Duodenal mucosa (tissue), 2 donors: ENCODE data around the gene CEP72.
"Not testable (repeated sequence)": the region's sequence is repeated elsewhere in the genome, so short reads cannot be mapped to it uniquely, and the experiment has no call there.

ENCODE experiments used
- H3K27ac ChIP-seq: one replicate; pipeline ENCODE4 v1.7.0; 2013; ENCODE audit warnings: low read depth, low read length
- H3K27me3 ChIP-seq, 2 donors: one replicate each; pipeline ENCODE4 v1.7.0; 2013; ENCODE audit warnings: low read length in 2 of 2, control low read depth in 1 of 2; ENCODE audit not compliant: insufficient read depth in 2 of 2, control insufficient read depth in 1 of 2
- H3K36me3 ChIP-seq, 2 donors: one replicate each; pipeline ENCODE4 v1.7.0; 2013; ENCODE audit warnings: low read length in 2 of 2, control low read depth in 1 of 2; ENCODE audit not compliant: insufficient read depth in 2 of 2, control insufficient read depth in 1 of 2
- H3K4me1 ChIP-seq, 2 donors: one replicate each; pipeline ENCODE4 v1.7.0; 2013; ENCODE audit warnings: low read length in 2 of 2, control low read depth in 1 of 2; ENCODE audit not compliant: insufficient read depth in 2 of 2, control insufficient read depth in 1 of 2
- H3K4me3 ChIP-seq, 2 donors: one replicate each; pipeline ENCODE4 v1.7.0; 2013; ENCODE audit warnings: low read length in 2 of 2, low read depth in 1 of 2
- H3K9ac ChIP-seq, 2 donors: one replicate each; pipeline ENCODE4 v1.7.0; 2013; ENCODE audit warnings: low read length in 2 of 2, low read depth in 1 of 2
- H3K9me3 ChIP-seq, 2 donors: one replicate each; pipeline ENCODE4 v1.7.0; 2013; ENCODE audit warnings: low read length in 2 of 2, control low read depth in 1 of 2; ENCODE audit not compliant: control insufficient read depth in 1 of 2

CEP72 gene

GRCh38 chr5:675871-676698 is 63.9 kb downstream of the CEP72 start:
- no peak overlapping the region for H3K9ac ChIP-seq
- H3K4me3 ChIP-seq, result no peak overlapping the region
- no peaks in the 10 kb centered on the region for H3K9me3 ChIP-seq
- peaks cover 24 to 34% of the 10 kb centered on the region in 2 donors for H3K4me1 ChIP-seq
- H3K27me3 ChIP-seq, result no peaks in the 10 kb centered on the region
- H3K36me3 ChIP-seq, result peaks cover 0 to 5% of the 10 kb centered on the region in 2 donors
- no peak overlapping the region for H3K27ac ChIP-seq

GRCh38 chr5:676699-677076 is 64.5 kb downstream of the CEP72 start:
- no peak overlapping the region for H3K27ac ChIP-seq
- peaks cover 0 to 5% of the 10 kb centered on the region in 2 donors for H3K36me3 ChIP-seq
- no peaks in the 10 kb centered on the region for H3K9me3 ChIP-seq
- no peaks in the 10 kb centered on the region for H3K27me3 ChIP-seq
- peaks cover 21 to 29% of the 10 kb centered on the region in 2 donors for H3K4me1 ChIP-seq
- H3K9ac ChIP-seq, result no peak overlapping the region
- no peak overlapping the region for H3K4me3 ChIP-seq

- H3K9ac ChIP-seq, result no peak overlapping the region
These were observed 65.3 kb downstream of the CEP72 start for GRCh38 chr5:677131-678101.

DNA sequence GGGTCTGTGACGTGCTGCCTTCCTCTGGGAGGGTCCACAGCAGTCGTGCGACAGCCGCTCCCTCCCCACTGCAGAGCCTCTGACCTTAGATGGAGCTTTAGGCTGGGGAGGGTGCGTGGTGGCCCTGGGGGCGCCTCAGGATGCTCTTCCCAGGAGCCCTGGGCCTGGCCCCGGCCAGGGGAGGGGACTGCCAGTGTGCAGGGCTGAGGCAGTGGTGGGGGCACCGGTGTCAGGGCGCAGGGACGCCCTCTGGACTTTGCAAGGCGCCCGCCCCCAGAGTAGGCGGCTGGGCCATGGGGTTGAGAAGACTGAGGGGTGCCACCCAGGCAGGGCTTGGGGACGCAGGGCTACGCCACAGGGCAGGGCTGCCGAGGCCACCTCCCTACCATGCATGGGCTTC is 66.4 kb downstream of the CEP72 start:
- H3K4me3 ChIP-seq, H3K27ac ChIP-seq, H3K9me3 ChIP-seq, H3K27me3 ChIP-seq, H3K9ac ChIP-seq, H3K36me3 ChIP-seq: not testable (repeated sequence)
- H3K4me1 ChIP-seq, result peaks cover 3 to 11% of the 10 kb centered on the region in 2 donors

More at GRCh38 chr5:677131-678101, 65.3 kb downstream of the CEP72 start:
- H3K27me3 ChIP-seq, result no peaks in the 10 kb centered on the region
- H3K4me3 ChIP-seq, result no peak overlapping the region
- no peaks in the 10 kb centered on the region for H3K9me3 ChIP-seq
- peaks cover 0 to 5% of the 10 kb centered on the region in 2 donors for H3K36me3 ChIP-seq
- H3K4me1 ChIP-seq, result peaks cover 14 to 22% of the 10 kb centered on the region in 2 donors
- no peak overlapping the region for H3K27ac ChIP-seq

DNA sequence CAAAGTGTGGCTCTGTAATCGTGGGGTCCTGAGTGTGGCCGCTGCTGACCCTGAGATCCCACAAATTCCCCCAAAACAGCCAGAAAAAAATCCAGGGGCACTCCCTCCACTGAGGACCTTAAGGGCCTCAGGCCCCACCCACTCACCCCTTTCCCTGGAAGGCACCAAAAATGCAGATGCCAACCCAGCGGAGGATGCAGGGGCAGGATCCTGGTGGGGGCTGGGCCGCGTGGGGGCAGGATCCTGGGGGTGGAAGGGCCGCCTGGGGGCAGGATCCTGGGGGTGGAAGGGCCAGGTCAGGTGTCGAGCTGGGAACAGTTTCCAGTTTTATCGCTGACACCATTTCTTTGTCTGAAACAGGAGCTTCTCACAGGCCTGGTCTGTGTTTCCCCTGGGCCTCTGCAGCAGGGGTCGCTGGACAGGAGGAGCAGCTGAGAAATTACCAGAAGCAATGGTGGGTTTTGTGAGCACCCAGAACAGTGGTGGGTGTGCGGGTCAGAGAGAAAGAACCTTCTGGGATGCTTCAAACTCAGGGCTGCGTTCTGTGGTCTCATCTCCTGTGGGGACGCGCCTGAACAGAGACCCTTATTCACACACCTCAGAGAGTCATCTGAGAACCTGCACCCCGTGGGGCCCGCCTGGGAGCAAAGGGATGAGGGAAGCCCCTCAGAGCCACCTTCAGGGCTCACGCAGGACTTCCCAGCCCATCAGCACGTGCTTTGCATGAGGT is 67.2 kb downstream of the CEP72 start:
- H3K9me3 ChIP-seq, H3K27me3 ChIP-seq, H3K9ac ChIP-seq, H3K4me3 ChIP-seq, H3K4me1 ChIP-seq, H3K36me3 ChIP-seq, H3K27ac ChIP-seq: not testable (repeated sequence)

- not testable (repeated sequence) for H3K27me3 ChIP-seq, H3K9ac ChIP-seq, H3K9me3 ChIP-seq
These were observed 68.1 kb downstream of the CEP72 start for GRCh38 chr5:680118-680795.

DNA sequence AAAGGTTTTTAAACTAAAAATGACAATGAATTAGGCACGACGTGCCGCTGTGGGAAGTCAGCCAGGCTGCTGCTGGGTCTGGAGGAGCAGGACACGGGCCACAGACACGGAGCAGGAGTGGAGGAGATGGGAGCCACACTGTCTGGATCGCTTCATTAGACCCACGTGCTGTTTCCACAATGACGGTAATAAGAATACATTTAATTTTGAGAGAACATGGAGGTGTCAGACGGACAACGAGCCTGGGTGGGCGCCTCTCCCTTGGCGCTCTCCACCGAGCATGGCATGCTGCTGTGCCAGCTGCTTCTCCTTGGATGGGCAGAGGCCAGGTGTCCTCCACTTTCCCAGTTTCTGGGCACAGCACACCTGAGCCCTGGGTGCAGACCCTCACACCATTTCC is 68.7 kb downstream of the CEP72 start:
- H3K27me3 ChIP-seq, H3K36me3 ChIP-seq, H3K4me1 ChIP-seq, H3K9ac ChIP-seq, H3K27ac ChIP-seq, H3K9me3 ChIP-seq, H3K4me3 ChIP-seq: not testable (repeated sequence)

More at GRCh38 chr5:680118-680795, 68.1 kb downstream of the CEP72 start:
- not testable (repeated sequence) for H3K4me3 ChIP-seq, H3K4me1 ChIP-seq, H3K27ac ChIP-seq, H3K36me3 ChIP-seq

DNA sequence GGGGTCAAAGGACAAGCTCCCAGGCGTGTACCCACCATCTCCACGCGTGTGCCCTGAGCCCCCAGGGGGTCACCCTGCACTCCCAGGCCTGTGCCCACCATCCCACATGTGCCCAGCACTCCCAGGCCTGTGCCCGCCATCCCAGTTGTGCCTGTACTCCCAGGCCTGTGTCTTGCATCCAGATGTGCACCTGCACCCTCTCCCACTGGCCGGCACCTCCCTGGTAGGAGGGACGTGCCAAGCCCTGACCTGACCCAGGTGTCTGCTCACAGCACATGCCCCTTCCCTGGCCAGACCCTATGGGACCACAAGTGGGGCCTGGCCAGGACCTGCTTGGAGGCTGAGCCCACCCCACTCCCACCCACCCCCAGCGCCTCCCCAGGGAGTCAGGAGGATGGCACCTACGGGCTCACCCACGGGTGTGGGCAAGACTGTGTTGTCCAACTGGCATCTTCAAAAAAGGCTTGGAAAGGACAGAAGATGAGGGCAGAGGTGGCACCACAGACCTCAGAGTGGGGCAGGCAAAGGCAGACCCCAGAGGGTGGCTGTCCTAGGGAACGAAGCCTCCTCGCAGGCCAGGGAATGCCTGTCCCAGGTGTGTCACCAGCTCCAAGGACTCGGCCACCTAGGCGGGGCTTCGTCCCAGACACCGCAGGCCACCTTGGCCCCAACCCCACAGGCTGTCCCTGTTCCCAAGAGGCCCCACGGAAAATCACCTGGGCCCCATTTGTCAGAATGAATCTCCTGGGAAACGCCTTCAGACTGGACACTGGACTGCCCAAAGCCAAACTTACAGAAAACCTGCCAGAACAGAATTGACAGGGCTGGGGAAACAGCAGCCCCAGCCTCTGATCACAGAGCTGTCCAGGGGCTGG is 69.4 kb downstream of the CEP72 start:
- not testable (repeated sequence) for H3K9me3 ChIP-seq, H3K27ac ChIP-seq, H3K9ac ChIP-seq, H3K4me3 ChIP-seq, H3K27me3 ChIP-seq, H3K36me3 ChIP-seq, H3K4me1 ChIP-seq

GRCh38 chr5:682216-682615 is 70.1 kb downstream of the CEP72 start:
- H3K4me3 ChIP-seq, H3K9ac ChIP-seq, H3K4me1 ChIP-seq, H3K36me3 ChIP-seq, H3K27me3 ChIP-seq, H3K9me3 ChIP-seq, H3K27ac ChIP-seq: not testable (repeated sequence)
